Kidney epithelial cell (primary cell): ENCODE results near the gene GUK1. TPM values are rescaled to one million over a fixed set of nuclear protein-coding genes. Genes with fewer than 3 reads are reported as not detected.

Experiments used
- DNase-seq: peaks from one replicate; pipeline ENCODE4 v3.0.0-alpha.2; 2010; ENCODE audit warnings: low read depth
- H3K27me3 ChIP-seq: 2 replicates; pipeline ENCODE4 v1.6.0; 2011; ENCODE audit warnings: low read length; ENCODE audit not compliant: control insufficient read depth, insufficient read depth
- H3K36me3 ChIP-seq: 2 replicates; pipeline ENCODE4 v1.5.1; 2011; ENCODE audit warnings: low read length; ENCODE audit not compliant: control insufficient read depth, insufficient read depth
- H3K4me3 ChIP-seq: 2 replicates; pipeline ENCODE4 v1.5.1; 2011; ENCODE audit warnings: low read depth, mild to moderate bottlenecking, control low read depth, low read length
- CTCF ChIP-seq: IDR thresholded peaks from 2 replicates; pipeline ENCODE4 v1.5.1; 2011; ENCODE audit warnings: mild to moderate bottlenecking, moderate library complexity, low read length, control low read depth, inconsistent platforms; ENCODE audit not compliant: insufficient read depth, poor library complexity, severe bottlenecking
- total RNA-seq: library from RNA; depleted of rRNA; stranded (reverse); fragments of >200 nt; gene quantifications from 2 replicates; pipeline ENCODE4 v1.2.3, GENCODE V29; 2015

GUK1 gene
- total RNA-seq, 1 donor from 2014 or later = 302 TPM

GRCh38 chr1:228159008-228159665, 19.1 kb downstream of the GUK1 start:
- no peak for DNase-seq
- H3K4me3 ChIP-seq = no peak overlapping the region

GRCh38 chr1:228160201-228160761, 20.2 kb downstream of the GUK1 start:
- DNase-seq = no peak
- H3K36me3 ChIP-seq = no peaks in the 10 kb centered on the region
- H3K27me3 ChIP-seq = peaks cover 39% of the 10 kb centered on the region
- no peak for TF ChIP-seq CTCF
- H3K4me3 ChIP-seq = no peak overlapping the region

More at GRCh38 chr1:228159008-228159665, 19.1 kb downstream of the GUK1 start:
- no peaks in the 10 kb centered on the region for H3K36me3 ChIP-seq
- TF ChIP-seq CTCF = no peak
- peaks cover 39% of the 10 kb centered on the region for H3K27me3 ChIP-seq

GRCh38 chr1:228161362-228161761, 21.3 kb downstream of the GUK1 start:
- no peak overlapping the region for H3K4me3 ChIP-seq
- TF ChIP-seq CTCF = no peak
- no peaks in the 10 kb centered on the region for H3K36me3 ChIP-seq
- H3K27me3 ChIP-seq = peaks cover 39% of the 10 kb centered on the region
- no peak for DNase-seq

GRCh38 chr1:228161866-228162265, 21.8 kb downstream of the GUK1 start:
- TF ChIP-seq CTCF = no peak
- Histone ChIP-seq H3K27me3 (peaks cover 35% of the 10 kb centered on the region), H3K36me3 (no peaks in the 10 kb centered on the region), H3K4me3 (no peak overlapping the region)
- DNase-seq = no peak

- no peak overlapping the region for H3K4me3 ChIP-seq
- DNase-seq = no peak
- H3K36me3 ChIP-seq = no peaks in the 10 kb centered on the region
- no peak for TF ChIP-seq CTCF
- H3K27me3 ChIP-seq = peaks cover 29% of the 10 kb centered on the region
These were observed 22.4 kb downstream of the GUK1 start for GRCh38 chr1:228162286-228163006.
